HG03060 (cell line): ENCODE measurements around the gene CRB2.

ENCODE experiments used
- ATAC-seq: cut with Tn5 transposase; IDR thresholded peaks from one replicate; pipeline ENCODE4 v1.9.1; 2021; ENCODE audit warnings: low read depth, moderate number of reproducible peaks; ENCODE audit not compliant: unreplicated experiment

Gene CRB2

DNA sequence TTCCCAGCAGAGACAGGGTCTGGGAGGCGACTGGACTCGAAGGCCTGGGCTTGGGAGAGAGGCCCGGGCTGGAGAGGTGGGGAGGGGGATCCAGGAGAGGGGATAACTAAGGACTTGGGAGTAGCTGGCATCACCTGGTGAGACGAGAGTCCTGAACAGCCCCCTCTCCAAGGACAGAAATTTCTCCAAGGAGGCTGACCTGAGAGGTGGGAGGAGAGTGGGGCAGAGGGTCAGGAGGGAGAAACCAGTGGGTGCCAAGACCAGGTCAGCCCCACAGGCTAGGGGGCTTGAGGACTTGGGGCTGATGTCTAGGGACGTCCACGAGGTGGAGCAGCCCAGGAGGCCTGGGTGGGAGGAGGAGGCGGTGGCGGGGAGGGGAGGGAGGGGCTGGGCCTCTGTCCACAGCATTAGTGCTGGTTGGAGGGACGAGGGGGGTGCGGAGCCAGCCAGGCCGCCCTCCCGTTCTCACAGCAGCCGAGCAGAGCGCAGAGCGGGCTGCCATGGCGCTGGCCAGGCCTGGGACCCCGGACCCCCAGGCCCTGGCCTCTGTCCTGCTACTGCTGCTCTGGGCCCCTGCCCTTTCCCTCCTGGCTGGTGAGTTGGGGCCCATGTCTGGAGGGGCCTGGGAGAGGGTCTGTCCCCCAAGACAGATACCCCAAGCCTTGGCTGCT is at the start of gene CRB2:
CRB2 (plus strand) TSS at position 437 of the 671 bp plus-strand sequence; CDS start at position 501, 64 bp downstream.
- ATAC-seq: no peak

DNA sequence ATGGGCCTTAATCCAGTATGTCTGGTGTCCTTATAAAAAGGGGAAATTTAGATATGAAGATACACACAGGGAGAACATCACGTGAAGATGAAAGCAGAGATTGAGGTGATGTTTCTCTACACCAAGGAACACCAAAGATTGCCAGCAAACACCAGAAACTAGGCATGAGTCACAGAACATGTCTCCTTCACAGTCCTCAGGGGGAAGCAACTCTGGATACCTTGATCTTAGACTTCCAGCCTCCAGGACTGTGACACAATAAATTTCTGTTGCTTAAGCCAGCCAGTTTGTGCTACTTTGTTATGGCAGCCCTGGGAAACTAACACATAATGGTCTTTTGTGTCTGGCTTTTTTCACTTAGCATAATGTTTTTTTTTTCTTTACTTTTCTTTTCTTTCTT is 46.4 kb upstream of the CRB2 start:
- no peak for ATAC-seq

DNA sequence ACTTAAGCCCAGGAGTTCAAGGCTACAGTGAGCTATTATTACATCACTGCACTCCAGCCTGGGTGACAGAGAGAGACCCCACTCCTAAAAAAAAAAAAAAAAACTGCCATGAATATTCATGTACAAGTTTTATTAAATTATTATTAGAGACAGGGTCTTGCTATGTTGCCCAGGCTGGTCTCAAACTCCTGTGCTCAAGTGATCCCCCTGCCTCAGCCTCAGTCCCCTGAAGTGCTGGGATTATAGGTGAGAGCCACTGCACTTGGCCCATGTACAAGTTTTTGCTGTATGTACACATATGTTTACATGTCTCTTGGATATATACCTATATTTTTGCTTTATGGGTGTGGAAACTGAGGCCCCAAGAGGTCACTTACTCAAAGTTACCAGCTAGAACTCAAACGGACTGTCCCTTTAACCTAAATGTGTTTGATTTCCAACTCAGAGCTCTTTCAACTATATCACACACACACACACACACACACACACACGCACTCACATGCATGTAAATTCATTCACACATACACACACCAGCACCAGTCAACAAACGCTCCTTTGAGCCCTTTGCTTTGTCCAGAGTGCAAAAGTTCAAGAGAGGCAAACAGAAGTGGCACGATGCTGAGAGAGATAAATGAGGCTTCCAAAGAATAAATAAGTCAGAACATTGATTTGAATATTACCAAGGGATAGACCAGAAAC is 45.3 kb upstream of the CRB2 start:
- ATAC-seq: no peak

DNA sequence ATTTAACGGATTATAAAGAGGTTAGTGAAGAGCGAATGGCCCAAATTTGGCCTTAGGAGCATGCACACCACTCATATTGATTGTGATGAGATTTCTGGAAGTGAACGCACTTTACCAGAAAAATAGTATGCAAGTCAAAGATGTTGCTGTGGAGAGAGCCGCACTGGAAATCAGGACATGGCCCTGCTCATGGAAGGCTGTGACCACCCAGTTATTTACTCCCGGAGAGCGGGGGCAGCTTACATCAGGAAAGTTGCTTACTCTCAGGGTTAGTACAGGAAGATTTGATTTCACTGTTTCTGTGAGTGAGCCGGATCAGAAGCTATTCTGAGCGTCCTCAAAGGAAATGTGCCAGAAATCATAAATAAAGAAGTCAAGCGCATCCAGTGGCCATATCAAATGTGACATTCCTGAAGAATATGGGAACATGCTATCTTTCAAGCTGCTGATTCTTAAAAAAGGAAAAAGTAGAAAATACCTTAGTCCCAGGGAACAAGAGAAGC is 44.7 kb upstream of the CRB2 start:
- no peak for ATAC-seq

DNA sequence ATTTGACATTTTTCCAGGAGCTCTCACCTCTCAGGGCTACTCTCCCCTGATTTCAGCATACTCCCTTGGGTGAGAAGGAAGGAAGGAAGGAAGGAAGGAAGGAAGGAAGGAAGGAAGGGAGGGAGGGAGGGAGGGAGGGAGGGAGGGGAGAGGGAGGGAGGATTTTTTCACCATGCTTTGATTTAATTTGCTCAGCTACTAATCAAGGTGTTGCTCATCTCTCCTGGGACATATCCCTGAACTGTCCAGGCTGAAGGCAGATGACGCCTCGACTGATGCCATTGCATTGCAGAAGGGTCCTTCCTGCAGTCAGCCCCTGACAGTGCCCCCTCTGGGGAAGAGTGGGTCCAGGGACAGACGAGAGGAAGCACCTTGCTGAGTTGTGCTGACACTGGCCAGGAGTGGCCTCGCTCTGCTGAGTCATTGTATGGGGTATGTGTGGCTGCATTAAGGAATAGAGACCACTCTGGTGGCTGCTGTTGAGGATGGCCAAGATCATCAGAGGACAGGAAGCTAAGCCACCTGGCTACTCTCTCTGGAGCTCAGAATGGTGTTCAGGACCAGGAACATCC is 43.6 kb upstream of the CRB2 start:
- ATAC-seq: no peak

DNA sequence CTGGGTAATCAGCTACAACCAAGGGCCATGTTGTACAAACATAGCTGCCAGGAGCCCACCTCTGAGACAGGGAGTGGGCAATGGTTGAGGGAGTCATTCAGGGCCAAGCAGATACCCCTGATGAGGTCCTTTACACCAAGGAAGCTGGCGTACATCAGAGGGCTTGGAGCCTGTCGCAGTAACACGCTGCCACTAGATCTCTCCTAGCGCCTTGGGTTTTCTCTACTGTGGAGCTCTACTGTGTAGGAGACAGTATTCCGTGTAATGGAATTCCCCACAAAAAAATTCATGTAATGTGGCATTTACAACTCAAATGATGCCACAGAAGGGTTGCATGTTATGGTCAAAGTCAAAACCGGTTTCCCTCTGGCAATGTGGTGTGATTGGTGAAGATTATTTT is 41.4 kb upstream of the CRB2 start:
- no peak for ATAC-seq

DNA sequence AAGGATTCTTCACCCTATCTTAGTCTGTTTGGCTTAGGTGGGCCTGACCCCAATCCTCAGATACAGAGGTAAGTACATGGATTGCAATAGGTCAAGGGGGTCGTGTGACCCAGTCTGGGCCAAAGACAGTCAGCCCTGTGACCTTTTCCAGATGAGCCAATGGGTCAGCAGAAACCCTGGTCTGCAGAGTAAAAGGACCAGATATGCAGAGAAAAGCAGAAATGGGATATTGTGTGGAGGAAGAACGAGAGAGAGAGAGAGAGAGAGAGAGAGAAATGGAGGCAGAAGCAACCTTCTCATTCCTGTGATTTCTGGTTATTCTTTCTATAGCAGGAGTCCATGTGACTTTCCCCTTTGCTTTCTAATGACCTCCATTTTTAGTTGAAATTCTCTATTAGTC is 40.4 kb upstream of the CRB2 start:
- no peak for ATAC-seq

DNA sequence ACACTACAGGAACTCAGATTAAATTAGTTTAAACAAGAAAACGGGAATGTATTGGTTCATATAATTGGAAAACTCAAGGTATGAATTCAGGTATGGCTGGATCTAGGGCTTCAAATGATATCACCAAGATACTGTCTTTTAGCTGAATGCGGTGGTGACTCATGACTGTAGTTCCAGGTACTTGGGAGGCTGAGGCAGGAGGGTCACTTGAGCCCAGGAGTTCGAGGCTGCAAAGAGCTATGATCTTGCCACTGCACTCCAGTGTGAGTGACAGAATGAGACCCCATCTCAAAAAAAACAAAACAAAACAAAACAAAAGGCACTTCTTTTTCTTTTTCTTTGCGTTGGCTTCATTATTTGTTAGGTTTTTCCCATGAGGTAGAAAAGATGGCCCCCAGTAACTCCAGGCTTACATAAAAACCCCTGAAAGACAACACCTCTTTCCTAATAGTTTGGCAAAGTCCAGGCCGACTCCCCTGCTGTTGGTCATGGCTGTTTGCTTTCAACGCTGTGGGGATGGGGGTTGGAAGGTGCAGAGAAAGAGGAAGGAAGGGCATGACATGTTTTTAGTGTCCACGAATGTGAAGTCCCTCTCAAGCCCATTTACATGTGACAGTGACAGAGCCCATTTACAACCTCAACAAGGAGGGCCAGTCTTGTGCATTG is 39.8 kb upstream of the CRB2 start:
- no peak for ATAC-seq

DNA sequence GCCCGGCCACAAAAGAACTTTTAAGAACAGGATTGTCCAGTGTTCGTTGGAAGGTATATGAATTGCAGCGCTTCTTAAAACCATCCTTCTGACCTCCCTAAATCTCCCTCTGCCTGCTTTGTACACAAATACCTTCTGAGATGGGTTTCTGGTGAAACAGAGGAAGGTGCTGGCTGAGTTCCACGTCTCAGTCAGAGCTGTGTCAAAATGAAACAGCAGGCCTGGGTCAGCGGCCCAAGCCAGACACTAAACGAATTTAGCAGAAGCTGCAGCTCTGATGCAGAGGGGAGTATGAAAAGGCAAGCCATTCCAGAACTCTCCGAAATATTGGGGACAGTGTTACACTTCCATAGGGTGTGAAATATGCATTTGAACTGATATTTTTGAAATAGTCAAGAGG is 37.8 kb upstream of the CRB2 start:
- no peak for ATAC-seq

DNA sequence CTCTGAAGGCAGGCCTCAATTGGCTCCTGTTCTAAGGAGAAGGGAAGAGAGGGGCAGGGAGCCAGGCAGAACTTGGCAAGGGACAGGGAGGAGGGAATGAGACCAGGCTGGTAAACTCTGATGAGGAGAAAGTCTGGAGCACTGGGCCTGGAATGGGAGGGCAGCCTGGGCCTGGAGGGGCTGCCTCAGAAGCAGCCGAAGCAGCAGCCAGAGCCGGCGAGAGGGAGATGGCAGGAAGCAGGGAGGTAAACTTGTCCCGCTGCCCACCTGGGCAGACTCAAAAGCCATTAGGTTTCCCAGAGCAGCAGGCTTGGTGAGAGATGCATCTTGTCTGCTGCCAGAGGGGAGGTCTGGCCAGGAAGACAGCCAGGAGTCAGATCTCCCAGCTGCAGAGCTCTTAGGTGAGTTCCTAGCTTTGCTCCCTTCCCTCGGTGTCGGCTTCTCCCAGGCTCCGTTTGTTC is 37.0 kb upstream of the CRB2 start:
- ATAC-seq: no peak

DNA sequence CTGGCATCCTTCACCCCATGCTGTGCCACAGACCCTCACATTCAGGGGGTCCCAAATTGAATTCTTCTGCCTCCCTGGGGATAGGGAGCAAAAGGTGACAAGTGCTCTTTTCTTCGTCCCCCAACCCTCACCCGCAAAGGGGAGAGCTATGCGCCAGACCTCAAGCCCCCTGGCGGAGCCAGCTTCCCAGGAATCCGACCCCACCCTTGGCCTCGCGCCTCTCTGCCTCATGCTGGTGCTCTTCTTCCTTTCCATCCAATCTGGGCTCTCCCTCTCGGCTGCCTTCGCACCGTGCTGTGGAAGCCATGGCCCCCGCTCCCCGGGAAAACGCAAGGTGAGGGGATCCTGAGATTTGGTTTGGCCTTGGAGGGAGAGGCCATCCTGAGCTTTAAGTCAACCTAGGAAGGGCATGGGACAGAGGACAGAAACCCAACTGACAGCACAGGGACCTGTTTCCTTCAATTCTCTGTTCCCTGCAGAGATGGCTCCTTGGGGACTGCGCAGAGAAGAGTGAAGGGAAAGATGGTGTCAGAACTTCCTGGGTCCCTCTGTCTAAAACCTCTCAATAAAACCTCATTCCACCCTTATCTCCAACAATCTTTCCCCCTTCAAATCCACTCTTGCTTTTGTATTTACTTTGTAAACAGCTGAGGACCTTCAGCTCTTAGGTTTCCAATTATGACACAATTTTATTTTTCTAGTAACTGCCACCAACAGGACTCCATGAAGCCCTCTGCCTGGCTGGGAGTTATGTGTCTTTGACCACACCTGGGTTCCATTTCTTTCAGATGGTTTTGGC is 36.3 kb upstream of the CRB2 start:
- no peak for ATAC-seq

DNA sequence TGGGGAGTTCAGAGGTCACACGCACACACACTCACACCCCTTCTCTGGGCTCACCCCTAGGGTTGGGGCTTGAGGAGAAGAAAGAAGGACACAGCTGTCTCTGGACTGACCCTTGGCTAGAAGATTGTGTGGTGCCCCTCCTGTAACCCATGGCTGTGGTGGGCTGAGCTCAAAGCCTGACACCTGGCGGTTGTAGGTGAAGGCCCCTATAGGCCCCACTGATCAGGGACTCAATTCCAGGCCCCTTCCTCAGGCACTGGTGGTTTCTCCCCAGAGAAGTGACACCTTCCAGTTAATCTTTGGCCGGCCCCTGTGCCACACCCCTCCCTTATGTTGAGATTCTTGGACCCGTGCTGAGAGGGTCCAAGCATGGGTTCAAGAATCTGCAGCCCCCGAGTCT is 35.2 kb upstream of the CRB2 start:
- ATAC-seq: no peak

DNA sequence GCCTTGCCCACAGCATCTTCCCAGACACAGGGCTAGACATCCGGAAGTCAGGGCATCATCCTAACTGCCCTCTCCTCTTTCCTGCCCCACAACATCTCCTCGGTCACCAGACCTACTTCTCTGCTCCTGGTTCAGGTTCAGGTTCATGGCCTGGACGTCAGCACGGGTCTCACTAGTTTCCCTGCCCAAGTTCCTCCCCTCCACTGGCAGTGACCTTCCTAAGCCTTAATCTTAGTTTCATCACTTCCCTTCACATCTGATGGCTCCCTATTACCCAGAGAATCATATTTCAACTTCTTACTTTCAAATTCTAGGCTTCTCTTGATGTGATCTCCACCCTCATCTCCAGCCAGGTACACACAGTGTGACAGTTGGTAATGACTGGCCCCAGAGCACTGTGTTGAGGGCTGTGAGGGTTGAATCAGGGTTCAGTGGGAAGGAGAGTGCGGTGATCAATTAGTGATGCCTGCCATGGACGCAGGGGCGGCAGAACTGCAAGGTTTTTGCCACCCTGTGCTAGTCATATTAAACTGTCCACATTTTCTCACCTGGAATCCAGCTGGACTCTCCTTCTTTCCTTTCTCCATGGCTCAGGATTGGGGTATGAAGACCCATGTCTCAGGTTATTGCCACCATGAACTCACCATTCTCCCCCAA is 34.3 kb upstream of the CRB2 start:
- no peak for ATAC-seq

DNA sequence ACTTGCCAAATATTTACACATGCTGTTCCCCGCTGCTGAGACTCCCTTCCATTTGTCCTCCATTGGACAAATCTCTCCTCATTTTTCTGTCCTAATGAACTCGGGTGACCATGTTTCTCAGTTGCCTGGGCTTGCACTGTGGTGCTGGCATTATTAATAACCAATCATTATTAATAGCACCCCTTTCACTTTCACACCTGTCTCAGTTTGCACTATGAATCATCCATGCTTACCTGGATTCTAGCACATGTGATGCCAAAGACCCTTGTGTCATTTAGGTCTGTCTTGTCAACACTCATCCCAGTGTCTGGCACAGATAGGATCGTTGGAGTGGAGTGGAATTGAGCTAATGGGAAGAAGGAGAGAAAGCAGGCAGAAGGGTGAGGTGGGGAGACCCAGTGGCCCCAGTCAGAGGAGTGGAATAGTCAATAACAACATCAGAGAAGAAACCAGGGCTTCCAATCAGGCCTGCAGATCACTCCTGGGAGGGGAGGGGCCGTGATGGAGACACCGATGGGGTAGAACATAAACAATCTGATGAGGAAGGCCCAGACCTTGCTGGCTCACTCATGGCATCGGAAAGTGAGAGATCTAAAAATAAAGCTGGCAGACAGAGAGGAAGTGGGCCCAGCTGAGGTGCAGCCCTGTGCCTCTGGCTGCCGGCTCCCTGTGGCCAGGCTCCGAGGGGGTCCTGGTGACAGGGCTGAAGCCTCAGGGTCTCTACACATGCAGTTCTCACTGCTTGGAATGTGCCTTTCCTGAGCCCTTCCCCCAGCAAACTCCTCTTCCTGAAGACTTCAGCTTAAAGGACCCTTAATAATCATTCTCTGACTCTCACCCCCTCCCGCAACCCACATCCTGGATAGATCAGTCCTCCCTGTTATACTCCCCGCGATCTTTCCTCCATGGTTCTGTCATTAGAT is 33.5 kb upstream of the CRB2 start:
- no peak for ATAC-seq

DNA sequence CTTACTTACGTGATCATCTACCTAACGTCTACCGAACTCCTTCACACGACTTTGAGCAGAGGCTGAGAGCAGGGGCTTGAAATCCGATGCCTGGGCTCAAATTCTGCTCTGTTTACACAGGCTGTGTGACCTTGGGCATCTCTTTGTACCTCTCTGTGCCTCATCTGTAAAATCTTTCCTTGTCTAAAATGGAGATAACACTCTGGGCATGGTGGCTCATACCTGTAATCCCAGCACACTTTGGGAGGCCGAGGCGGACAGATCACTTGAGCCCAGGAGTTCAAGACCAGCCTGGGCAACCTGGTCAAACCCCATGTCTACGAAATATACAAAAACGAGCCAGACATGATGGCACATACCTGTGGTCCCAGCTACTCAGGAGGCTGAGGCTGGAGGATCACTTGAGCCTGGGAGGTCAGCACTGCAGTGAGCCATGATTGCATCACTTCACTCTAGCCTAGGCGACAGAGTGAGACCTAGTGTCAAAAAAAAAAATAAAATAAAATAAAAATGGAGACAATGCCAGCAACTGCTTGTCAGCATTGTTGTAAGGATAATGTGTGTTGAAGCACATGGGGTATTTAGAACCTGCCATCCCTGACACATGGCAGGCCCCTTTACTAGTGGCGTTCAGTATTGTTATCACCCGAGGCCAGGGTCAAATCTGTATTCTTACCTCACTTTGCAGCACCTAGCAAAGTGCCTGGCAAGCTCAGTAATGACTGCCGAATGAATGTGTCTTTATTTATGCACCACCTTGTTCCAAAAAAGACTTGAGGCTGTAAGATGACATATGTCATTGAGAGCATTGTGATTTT is 32.6 kb upstream of the CRB2 start:
- no peak for ATAC-seq

DNA sequence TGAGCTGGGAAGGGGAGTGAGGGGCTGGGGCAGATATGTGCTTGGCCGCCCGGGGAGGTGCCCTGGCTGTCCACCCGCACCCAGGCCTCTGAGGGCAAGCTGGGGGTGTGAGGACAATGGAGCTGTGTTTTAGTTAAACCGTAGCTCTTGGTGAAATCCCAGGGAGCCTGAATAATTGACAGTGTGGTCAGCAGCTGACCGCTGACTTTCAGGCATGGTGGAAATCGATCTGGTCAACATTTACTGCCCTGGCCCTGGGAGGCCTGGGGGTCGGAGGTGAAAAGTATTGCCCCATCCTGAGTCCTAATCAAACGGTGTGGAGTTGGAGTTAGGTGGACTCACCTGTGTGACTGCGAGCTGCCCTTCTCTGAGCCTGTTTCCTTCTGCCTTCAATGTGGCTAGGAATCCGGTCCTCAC is 31.2 kb upstream of the CRB2 start:
- no peak for ATAC-seq

DNA sequence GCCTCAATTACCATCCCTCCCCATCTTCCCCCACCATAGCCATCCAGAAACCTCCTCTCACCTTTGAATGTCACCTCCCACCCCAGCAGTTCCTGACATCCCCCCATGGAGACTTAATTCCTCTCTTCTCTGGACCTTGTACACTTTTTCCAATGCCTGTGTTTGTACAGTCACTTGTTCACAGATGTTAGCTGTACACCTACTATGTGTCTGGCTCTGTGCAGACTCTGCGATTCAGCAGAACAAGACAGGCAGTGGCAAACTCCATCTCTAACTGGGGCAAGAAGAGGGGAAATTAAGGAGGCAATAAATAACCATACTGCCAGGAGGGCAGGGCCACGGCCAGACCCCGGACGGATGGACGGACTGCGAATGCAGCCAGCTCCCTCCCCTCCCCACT is 29.8 kb upstream of the CRB2 start:
- no peak for ATAC-seq

DNA sequence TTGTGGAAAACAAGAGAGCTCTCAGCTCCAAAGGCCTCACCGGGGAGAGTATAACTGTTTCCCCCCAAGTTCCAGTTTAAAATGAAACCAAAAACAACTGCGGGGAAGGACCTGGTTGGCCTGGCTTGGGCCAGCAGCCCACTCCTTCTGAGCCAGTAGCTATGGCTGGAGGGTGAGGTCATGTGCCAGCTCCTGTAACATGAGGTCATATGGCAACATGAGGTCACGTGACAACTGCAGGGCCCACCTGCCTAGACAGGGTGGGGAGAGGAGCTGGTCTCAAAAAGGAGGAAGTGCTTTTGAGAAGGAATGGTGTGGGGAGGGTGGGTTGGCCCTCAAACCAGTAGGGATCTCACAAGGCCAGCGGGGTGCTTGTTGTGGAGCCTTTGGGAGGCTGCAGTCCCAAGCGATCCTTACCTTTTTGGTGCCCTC is 29.3 kb upstream of the CRB2 start:
- ATAC-seq: no peak
